Caco-2 (cell line): Measurements from ENCODE around the gene TCTN1. TPM values are rescaled to one million over a fixed set of nuclear protein-coding genes. Genes with fewer than 3 reads are reported as not detected.

Experiments
- BruUV-seq: library from RNA; stranded (reverse); fragments of 400-500 nt; replicated peaks from 2 replicates; lab custom pipeline; 2021; lab: Mats Ljungman, UMichigan
- CTCF ChIA-PET: fragments of 300-600 bp; sonication (Branson Sonifier 250); formaldehyde crosslinking; loops from one replicate; lab custom pipeline; 2022; ENCODE audit warnings: antibody characterized with exemption; lab: Charles Lee
- POLR2A ChIA-PET: fragments of 300-600 bp; sonication (Branson Sonifier 250); formaldehyde crosslinking; loops from one replicate; lab custom pipeline; 2022; ENCODE audit warnings: antibody characterized with exemption; lab: Charles Lee
- DNase-seq, 2 experiments: peaks; one replicate each; pipeline versions ENCODE4 v3.0.0 to v3.0.0-alpha.2; 2020 to 2022
- H3K27me3 ChIP-seq: replicated peaks from 2 replicates; pipeline ENCODE4 v1.6.0; 2011; ENCODE audit warnings: low read length; ENCODE audit not compliant: control insufficient read depth, insufficient read depth
- H3K36me3 ChIP-seq: 2 replicates; pipeline ENCODE4 v1.5.1; 2011; ENCODE audit warnings: low read length; ENCODE audit not compliant: control insufficient read depth, insufficient read depth
- H3K4me1 ChIP-seq: fragments of 250-450 bp; sonication (Bioruptor Pico); 2 replicates; pipeline ENCODE4 v1.5.1; 2020; ENCODE audit warnings: mild to moderate bottlenecking
- H3K4me3 ChIP-seq: 2 replicates; pipeline ENCODE4 v1.5.1; 2011; ENCODE audit warnings: low read depth, mild to moderate bottlenecking, control low read depth, low read length
- H3K9me3 ChIP-seq: fragments of 250-450 bp; sonication (Bioruptor Pico); 2 replicates; pipeline ENCODE4 v1.5.1; 2020; ENCODE audit warnings: mild to moderate bottlenecking, moderate library complexity
- H3K27ac Mint-ChIP-seq: one replicate; pipeline ENCODE4 v1.8.0; 2022; ENCODE audit warnings: mixed read lengths; ENCODE audit not compliant: unreplicated experiment
- H3K27me3 Mint-ChIP-seq: one replicate; pipeline ENCODE4 v1.8.0; 2022; ENCODE audit warnings: mixed read lengths; ENCODE audit not compliant: insufficient read depth, unreplicated experiment
- H3K36me3 Mint-ChIP-seq: one replicate; pipeline ENCODE4 v1.8.0; 2022; ENCODE audit warnings: mild to moderate bottlenecking, mixed read lengths; ENCODE audit not compliant: insufficient read depth, unreplicated experiment
- H3K4me1 Mint-ChIP-seq: one replicate; pipeline ENCODE4 v1.8.0; 2022; ENCODE audit warnings: low read depth, mixed read lengths; ENCODE audit not compliant: unreplicated experiment
- H3K4me3 Mint-ChIP-seq: one replicate; pipeline ENCODE4 v1.8.0; 2022; ENCODE audit warnings: mild to moderate bottlenecking, moderate library complexity, mixed read lengths; ENCODE audit not compliant: unreplicated experiment
- H3K9me3 Mint-ChIP-seq: one replicate; pipeline ENCODE4 v1.8.0; 2022; ENCODE audit warnings: mixed read lengths; ENCODE audit not compliant: unreplicated experiment
- CTCF ChIP-seq, 2 experiments: fragments of 200-600 bp in 1 of 2; IDR thresholded peaks; 1 replicate in 1 of 2; 2 replicates in 1 of 2; pipeline versions ENCODE4 v1.5.1 to v1.8.0; 2011 to 2022; ENCODE audit warnings: antibody characterized with exemption in 1 of 2, control low read depth in 1 of 2, inconsistent platforms in 1 of 2, low read depth in 1 of 2, low read length in 1 of 2, mild to moderate bottlenecking in 1 of 2, moderate library complexity in 1 of 2; ENCODE audit not compliant: insufficient read depth in 1 of 2, severe bottlenecking in 1 of 2, unreplicated experiment in 1 of 2
- intact Hi-C: fragments of 100-400 bp; cut with micrococcal nuclease; formaldehyde crosslinking; loops from one replicate; pipeline ENCODE4 v1.10.0; 2022; ENCODE audit not compliant: unreplicated experiment
- total RNA-seq: library from RNA; stranded (reverse); gene quantifications from 2 replicates; pipeline ENCODE4 v1.2.3, GENCODE V29; 2022

TCTN1 gene
- total RNA-seq, 1 experiment from 2014 or later, result 13.8 TPM

DNA sequence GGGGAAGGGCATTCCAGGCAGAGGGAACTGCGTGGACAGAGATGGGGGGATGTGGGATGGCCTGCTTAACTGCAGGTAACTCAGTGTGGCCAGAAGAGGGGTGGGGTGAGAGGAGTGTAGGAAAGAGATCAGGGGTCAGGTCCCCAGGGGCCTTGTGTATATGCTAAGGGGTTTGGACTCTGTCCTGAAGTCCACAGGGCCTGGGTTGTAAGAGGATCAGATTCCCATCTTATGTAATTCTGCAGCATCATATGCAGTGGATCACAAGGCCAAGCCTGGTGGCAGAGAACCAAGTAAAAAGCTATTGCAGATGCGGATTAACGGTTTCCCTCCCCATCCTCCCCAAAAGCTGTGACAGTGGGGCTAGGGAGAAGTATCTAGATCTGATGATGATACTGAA is 8.7 kb downstream of the TCTN1 start:
- POLR2A ChIA-PET, result no interaction called here
- H3K27ac Mint-ChIP-seq, result no peak overlapping the region
- H3K9me3 ChIP-seq, result no peaks in the 10 kb centered on the region
- H3K4me3 ChIP-seq, result no peak overlapping the region
- H3K27me3 Mint-ChIP-seq, result no peaks in the 10 kb centered on the region
- H3K27me3 ChIP-seq, result no peaks in the 10 kb centered on the region
- H3K36me3 Mint-ChIP-seq, result no peaks in the 10 kb centered on the region
- H3K4me1 ChIP-seq, result no peaks in the 10 kb centered on the region
- TF ChIP-seq CTCF (IDR thresholded peaks at IDR 0.05; ENCODE audit: insufficient read depth in 1 of 2, low read depth in 1 of 2, low read length in 1 of 2, severe bottlenecking in 1 of 2, unreplicated experiment in 1 of 2), result no peak
- H3K4me3 Mint-ChIP-seq, result no peak overlapping the region
- H3K4me1 Mint-ChIP-seq, result no peaks in the 10 kb centered on the region
- DNase-seq, result no peak
- intact Hi-C loops, result no loop called here
- BruUV-seq, result no TSS peak
- no peaks in the 10 kb centered on the region for H3K9me3 Mint-ChIP-seq
- no peaks in the 10 kb centered on the region for H3K36me3 ChIP-seq
- CTCF ChIA-PET, result interaction anchor here (0.5 to 0.8 kb wide), 2 partner anchors 47 to 153 kb away, joined by 4 to 5 read pairs; no protein-coding TSS in a partner anchor

- intact Hi-C loops, result no loop called here
- no peaks in the 10 kb centered on the region for H3K27me3 ChIP-seq
- H3K4me1 Mint-ChIP-seq, result no peaks in the 10 kb centered on the region
- no peaks in the 10 kb centered on the region for H3K9me3 Mint-ChIP-seq
- no peaks in the 10 kb centered on the region for H3K9me3 ChIP-seq
- no peaks in the 10 kb centered on the region for H3K36me3 Mint-ChIP-seq
- H3K27me3 Mint-ChIP-seq, result no peaks in the 10 kb centered on the region
- H3K4me3 ChIP-seq, result no peak overlapping the region
- no peaks in the 10 kb centered on the region for H3K36me3 ChIP-seq
- no peaks in the 10 kb centered on the region for H3K4me1 ChIP-seq
- no peak overlapping the region for H3K27ac Mint-ChIP-seq
- no peak overlapping the region for H3K4me3 Mint-ChIP-seq
- ChIA-PET POLR2A (no interaction called here), CTCF (interaction anchor here (1.0 kb wide), 1 partner anchor 199 kb away, joined by 3 read pairs; no protein-coding TSS in a partner anchor)
- DNase-seq, result no peak
- TF ChIP-seq CTCF (IDR thresholded peaks at IDR 0.05; ENCODE audit: insufficient read depth in 1 of 2, low read depth in 1 of 2, low read length in 1 of 2, severe bottlenecking in 1 of 2, unreplicated experiment in 1 of 2), result no peak
- BruUV-seq, result no TSS peak
Observed at GRCh38 chr12:110627500-110628195, 13.7 kb downstream of the TCTN1 start.

GRCh38 chr12:110635055-110635454 is 21.1 kb downstream of the TCTN1 start:
- Histone ChIP-seq H3K4me3 (no peak overlapping the region), H3K4me1 (no peaks in the 10 kb centered on the region), H3K27me3 (no peaks in the 10 kb centered on the region), H3K36me3 (no peaks in the 10 kb centered on the region), H3K9me3 (no peaks in the 10 kb centered on the region)
- intact Hi-C loops, result no loop called here
- ChIA-PET POLR2A (no interaction called here), CTCF (no interaction called here)
- Mint-ChIP-seq H3K4me1 (no peaks in the 10 kb centered on the region), H3K4me3 (no peak overlapping the region), H3K36me3 (no peaks in the 10 kb centered on the region), H3K27ac (no peak overlapping the region), H3K27me3 (no peaks in the 10 kb centered on the region), H3K9me3 (no peaks in the 10 kb centered on the region)
- BruUV-seq, result no TSS peak
- no peak for DNase-seq
- TF ChIP-seq CTCF (IDR thresholded peaks at IDR 0.05; ENCODE audit: insufficient read depth in 1 of 2, low read depth in 1 of 2, low read length in 1 of 2, severe bottlenecking in 1 of 2, unreplicated experiment in 1 of 2), result no peak
